ENCODE measurements around the gene MSRB1.

MSRB1 gene

GRCh38 chr16:1979271-1980029, 36.5 kb upstream of the MSRB1 start:
- DNase-seq (ENCODE audit: low read depth in 2 of 2) = no peak

- no peak for DNase-seq (ENCODE audit: low read depth in 2 of 2)
Measured at GRCh38 chr16:1978476-1979120, 35.6 kb upstream of the MSRB1 start.

DNA sequence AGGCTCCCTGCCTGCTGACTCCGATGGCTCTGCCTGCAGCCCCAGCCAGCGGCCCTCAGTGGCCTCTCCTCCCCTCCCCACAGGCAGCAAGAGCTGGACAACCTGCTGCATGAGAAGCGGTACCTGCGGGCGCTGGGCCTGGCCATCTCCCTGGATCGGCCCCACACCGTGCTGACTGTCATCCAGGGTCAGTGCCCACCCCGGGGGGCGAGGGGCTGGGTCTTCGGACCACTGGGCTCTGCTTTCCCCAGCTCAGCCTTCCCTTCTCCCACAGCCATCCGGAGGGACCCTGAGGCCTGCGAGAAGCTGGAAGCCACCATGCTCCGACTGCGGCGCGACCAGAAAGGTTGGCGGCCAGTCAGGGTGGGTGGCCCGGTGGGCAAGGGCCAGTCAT, 34.9 kb upstream of the MSRB1 start:
- no peak for DNase-seq (ENCODE audit: low read depth in 2 of 2)

DNA sequence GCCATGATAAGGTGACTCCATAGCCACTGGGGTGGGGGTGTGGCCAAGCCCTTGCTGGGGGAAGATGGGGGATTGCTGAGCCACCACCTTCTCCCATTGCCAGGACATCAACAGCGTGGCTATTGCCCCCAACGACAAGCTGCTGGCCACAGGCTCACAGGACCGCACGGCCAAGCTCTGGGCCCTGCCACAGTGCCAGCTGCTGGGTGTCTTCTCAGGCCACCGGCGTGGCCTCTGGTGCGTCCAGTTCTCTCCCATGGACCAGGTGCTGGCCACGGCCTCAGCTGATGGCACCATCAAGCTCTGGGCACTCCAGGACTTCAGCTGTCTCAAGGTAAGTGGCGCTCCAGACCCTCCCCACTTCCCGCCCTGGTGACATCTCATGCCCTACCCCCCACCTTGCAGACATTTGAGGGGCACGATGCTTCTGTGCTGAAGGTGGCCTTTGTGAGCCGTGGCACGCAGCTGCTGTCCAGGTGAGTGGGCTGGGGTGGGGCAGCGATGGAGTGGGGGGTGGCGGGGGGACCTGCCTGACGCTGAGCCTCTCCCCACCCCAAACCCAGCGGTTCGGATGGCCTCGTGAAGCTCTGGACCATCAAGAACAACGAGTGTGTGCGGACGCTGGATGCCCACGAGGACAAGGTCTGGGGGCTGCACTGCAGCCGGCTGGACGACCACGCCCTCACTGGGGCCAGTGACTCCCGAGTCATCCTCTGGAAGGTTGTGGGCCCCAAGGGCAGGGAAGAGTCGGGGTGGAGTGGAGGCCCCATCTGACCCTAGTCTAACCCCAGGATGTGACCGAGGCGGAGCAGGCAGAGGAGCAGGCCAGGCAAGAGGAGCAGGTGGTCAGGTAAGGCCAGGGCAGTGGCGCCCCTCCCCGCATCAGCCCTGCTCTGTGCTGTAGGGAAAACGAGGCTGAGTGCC, 34.2 kb upstream of the MSRB1 start:
- no peak for DNase-seq (ENCODE audit: low read depth in 2 of 2)

DNA sequence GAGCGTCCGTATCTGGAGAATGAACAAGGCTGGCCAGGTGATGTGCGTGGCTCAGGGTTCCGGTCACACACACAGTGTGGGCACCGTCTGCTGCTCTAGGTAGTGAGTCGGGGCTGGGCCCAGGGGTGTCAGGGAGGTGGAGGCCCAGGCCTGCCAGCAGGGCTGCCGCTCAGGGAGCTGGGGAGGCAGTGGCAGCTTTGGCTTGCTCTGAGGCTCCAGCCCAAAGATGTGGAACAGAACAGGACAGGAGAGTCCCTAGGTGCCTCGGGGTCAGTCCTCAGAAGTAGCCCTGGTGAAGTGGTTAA, 33.2 kb upstream of the MSRB1 start:
- no peak for DNase-seq (ENCODE audit: low read depth in 2 of 2)

- DNase-seq (ENCODE audit: low read depth in 2 of 2) = no peak
Measured at GRCh38 chr16:1975432-1976215, 32.6 kb upstream of the MSRB1 start.

GRCh38 chr16:1974157-1975070, 31.4 kb upstream of the MSRB1 start:
- DNase-seq (ENCODE audit: low read depth in 2 of 2) = no peak

DNA sequence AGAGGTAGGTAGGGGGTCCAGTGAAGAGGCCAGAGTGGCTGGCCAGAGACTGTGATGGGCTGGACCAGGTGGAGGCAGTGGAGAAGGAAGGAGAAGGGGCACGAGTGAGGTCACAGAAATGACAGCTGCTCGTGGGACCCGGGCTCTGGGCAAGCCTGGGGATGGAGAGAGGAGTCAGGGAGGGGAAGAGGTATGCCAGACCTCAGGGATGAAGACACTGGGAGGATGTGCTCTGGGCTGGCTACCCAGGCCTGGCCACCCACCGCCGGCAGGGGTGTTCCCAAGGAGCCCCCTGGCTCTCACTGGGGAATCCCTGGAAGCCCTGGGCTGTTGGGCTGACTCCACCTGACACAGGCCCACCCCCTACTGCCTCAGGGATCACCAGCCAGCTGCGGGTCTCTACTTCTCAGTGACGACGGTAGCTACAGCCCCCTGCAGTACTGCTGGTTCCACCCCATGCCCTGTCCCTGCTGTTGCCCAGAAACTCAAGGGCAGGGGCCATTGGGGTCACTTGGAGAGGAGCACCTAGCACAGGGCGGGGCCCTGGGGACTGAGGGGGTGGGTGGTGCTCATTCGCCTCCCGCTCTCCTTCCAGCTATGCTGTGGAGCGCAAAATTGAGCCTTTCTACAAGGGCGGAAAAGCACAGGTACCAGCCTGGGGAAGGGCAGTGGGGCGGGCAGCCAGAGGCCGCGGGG, 30.6 kb upstream of the MSRB1 start:
- no peak for DNase-seq (ENCODE audit: low read depth in 2 of 2)

DNA sequence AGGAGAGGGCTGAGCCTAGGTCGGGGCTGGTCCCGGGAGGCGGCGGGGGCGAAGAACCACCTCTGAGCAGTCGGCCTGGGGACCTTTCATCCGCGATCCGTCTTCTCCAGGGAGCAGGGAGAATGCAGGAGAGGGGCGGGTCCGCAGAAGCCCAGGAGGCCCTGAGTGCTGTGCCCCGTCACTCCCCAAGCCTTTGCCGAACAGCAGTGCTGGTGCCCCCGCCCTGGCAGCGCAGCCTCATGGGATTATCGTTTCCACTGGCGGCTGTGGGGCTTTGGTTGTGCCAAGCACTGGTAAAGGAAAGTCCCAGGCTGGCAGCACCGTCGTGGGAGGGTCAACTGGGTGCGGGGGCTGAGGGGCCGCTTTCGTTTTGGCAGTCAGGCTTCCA, 29.5 kb upstream of the MSRB1 start:
- DNase-seq (ENCODE audit: low read depth in 2 of 2) = no peak

DNA sequence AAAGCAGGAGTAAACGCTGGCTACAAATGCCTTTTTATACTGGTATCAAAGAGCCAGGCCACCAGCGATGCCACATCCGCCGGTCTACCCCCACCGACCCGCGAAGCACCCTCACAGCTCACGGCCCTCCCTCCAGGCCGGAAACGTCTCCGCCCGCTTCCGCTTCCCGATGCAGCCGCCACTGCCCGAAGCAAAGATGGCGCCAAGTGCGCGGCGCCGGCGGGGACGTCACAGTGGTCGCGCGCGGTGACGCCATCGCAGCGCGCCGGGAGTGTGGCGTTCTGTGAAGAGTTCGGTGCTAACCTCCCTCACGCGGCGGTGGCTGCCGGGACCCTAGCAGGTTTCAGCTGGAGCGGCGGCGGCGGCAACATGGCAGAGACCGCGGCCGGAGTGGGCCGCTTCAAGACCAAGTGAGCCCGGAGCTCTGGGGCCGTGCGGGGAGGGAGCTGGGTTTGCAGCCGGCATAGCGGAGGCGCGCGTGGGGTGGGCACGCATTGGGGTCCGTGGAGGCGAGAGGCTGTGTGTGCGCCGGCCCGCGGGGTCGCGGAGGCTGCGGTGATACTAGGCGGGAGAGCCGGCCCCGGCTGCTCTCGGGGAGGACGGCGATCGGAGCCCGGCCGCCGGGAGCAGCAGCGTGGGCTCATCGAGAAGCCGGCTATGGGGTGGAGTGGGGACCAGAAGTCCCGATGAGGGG, 28.9 kb upstream of the MSRB1 start, which contains the start of gene TBL3:
TSS of gene TBL3 (plus strand) at position 258 of the 694 bp plus-strand sequence. CDS start at position 370, 112 bp downstream.
- DNase-seq (ENCODE audit: low read depth in 2 of 2) = peak; percentile 89 to 91

DNA sequence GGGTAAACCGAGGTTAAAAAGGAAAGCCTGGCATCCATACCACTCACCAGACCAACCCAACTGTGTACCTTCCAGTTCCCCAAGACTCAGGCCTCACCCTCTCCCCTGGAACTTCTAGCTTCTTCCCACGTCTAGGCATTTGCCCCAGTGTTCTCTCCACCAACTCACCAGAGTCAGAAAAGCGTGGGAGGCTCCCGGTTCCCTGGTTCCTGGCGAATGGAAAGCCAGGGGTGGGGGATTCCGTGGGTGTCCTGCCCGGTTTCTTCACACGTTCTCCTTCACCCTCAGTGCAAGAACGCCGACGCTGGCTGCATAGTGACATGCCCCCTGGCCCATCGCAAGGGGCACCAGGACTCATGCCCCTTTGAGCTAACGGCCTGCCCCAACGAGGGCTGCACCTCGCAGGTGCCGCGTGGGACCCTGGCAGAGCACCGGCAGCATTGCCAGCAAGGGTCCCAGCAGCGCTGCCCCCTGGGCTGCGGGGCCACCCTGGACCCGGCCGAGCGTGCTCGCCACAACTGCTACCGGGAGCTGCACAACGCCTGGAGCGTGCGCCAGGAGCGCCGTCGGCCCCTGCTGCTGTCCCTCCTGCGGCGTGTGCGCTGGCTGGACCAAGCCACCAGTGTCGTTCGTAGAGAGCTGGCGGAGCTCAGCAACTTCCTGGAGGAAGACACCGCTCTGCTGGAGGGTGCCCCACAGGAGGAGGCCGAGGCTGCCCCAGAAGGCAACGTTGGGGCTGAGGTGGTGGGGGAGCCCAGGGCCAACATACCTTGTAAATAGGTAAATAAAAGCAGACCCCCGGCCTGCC, 25.4 kb upstream of the MSRB1 start:
- DNase-seq (ENCODE audit: low read depth in 2 of 2) = no peak

DNA sequence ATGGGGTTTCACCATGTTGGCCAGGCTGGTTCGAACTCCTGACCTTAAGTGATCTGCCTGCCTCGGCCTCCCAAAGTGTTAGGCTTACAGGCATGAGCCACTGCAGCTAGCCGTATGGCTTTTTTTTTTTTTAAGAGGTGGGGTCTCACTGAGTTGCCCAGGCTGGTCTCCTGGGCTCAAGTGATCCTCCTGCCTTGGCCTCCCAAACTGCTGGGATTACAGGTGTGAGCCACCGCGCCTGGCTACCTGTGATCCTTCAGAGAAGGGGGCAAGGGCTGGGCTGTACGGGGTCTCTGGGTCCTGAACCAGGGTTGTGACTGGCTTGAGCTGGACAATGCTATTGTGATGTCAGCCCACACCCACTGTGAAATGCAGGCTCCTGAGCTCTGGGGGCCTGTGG, 23.5 kb upstream of the MSRB1 start, which contains the start of gene RNF151:
TSS of gene RNF151 (plus strand) at position 397 of the 400 bp plus-strand sequence. CDS start 26 bp downstream, outside the sequence.
- no peak for DNase-seq (ENCODE audit: low read depth in 2 of 2)

GRCh38 chr16:1965396-1966001, 22.5 kb upstream of the MSRB1 start:
- no peak for DNase-seq (ENCODE audit: low read depth in 2 of 2)

DNA sequence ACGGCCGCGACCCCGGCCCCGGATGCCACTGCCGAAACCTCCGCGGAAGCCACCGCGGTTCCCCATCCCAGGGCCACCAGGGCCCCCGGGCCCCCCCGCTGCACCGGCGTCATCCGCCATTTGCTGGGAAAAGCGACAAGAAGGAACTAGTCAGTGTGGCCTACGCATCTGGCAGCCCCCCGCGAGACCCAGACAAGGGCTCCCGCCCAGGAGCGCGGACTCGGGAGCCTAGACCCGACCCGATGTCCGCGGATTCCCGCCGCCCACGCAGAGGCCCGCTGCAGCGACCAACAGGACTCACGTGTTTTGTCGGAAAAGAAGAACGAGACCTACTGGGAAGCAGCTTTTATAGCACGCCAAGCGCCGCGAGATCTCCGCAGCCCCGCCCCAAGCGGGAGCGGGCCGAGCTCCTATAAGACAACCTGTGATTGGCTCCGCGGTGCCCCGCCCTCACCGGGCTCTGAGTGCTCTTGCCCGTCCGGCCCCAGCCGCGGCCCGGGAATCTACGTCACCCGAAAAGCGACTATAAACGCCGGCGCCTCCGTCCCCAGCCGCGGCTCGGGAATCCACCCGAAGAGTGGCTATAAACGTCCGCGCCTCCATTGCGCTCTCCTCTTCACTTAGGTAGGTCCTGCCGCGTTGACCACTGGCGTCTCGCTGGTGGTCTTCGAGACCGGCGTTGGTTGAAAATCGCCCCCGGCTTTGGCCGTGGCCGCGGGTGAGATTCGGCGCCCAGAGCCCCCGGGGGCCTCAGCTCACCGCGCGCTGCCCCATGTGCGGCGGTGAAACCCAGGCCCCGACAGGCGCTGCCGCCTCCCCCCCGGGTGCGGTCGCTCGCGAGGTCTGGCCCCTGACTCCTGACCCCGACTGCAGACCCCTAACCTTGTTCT, 21.8 kb upstream of the MSRB1 start, which contains the start of gene RPS2:
TSS of gene RPS2 (minus strand) at position 321 of the 890 bp plus-strand sequence. CDS start at position 120, 201 bp downstream.
- peak; percentile 97 for DNase-seq (ENCODE audit: low read depth in 2 of 2)

DNA sequence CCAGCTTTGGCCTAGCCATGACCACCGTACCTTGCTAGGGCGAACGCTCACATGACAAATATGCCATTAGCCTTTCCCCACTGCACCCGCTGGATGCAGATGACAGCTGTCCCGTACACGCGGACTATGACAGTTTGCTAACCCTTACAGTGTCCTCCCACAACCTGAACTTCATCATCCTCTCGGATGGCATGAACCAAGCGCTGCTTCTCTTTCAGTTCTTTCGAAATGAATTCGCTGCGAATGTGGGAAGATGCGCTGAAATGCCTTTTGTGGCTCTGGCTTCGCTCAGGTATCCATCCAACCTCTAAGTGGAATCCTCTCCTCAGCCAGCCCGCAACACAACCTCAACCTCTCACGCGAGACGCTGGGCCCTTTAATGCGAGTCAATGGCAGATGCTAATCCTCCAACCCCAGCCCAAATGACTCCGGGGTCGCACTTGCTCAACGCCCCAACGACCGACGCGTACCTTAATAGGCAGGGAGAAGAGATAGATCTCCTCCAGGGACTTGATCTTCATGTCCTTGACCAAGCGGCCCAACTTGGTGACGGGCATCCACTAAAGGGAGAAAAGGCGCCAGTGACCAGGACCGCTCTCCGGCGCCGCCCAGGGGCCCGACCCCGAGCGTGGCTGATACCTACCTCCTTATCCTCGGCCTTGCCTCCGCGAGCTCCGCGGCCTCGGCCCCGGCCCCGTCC, 21.0 kb upstream of the MSRB1 start:
- DNase-seq (ENCODE audit: low read depth in 2 of 2) = no peak
